BLaER1 (cell line): ENCODE results near the gene HAPLN3.
A peak's percentile ranks its signal among the peaks of the same experiment; 100 is the strongest.

Source experiments
- H3K27ac ChIP-seq: shearing (Covaris generic); formaldehyde crosslinking; 2 replicates; pipeline ENCODE4 v1.8.1; 2022
- H3K27me3 ChIP-seq: shearing (Covaris generic); formaldehyde crosslinking; 2 replicates; pipeline ENCODE4 v1.8.1; 2022
- H3K36me3 ChIP-seq: shearing (Covaris generic); formaldehyde crosslinking; 2 replicates; pipeline ENCODE4 v1.8.1; 2022
- H3K4me1 ChIP-seq: shearing (Covaris generic); formaldehyde crosslinking; 2 replicates; pipeline ENCODE4 v1.8.1; 2022
- H3K4me2 ChIP-seq: shearing (Covaris generic); formaldehyde crosslinking; 2 replicates; pipeline ENCODE4 v1.8.1; 2022
- H3K4me3 ChIP-seq: shearing (Covaris generic); formaldehyde crosslinking; 2 replicates; pipeline ENCODE4 v1.8.1; 2022
- H3K9ac ChIP-seq: shearing (Covaris generic); formaldehyde crosslinking; 2 replicates; pipeline ENCODE4 v1.8.1; 2022
- H3K9me3 ChIP-seq: shearing (Covaris generic); formaldehyde crosslinking; 2 replicates; pipeline ENCODE4 v1.8.1; 2022
- H4K20me1 ChIP-seq: shearing (Covaris generic); formaldehyde crosslinking; 2 replicates; pipeline ENCODE4 v1.8.1; 2022
- Cebpa-rat ChIP-seq: shearing (Covaris generic); IDR thresholded peaks from 2 replicates; pipeline ENCODE4 v1.8.1; 2022

The HAPLN3 gene

GRCh38 chr15:88908697-88909621 is 13.6 kb upstream of the HAPLN3 start:
- no peak overlapping the region for H3K9ac ChIP-seq
- H4K20me1 ChIP-seq, result peaks cover 23% of the 10 kb centered on the region; the same call in 1 of the 2 replicates
- H3K4me2 ChIP-seq, result peak overlapping the region; percentile 99; the same call in 1 of the 2 replicates
- no peaks in the 10 kb centered on the region for H3K9me3 ChIP-seq
- no peaks in the 10 kb centered on the region for H3K27me3 ChIP-seq
- peaks cover 55% of the 10 kb centered on the region for H3K4me1 ChIP-seq
- H3K36me3 ChIP-seq, result peaks cover 58% of the 10 kb centered on the region
- TF ChIP-seq Cebpa-rat, result no peak
- no peak overlapping the region for H3K4me3 ChIP-seq
- 0 out of 2 replicates have a peak overlapping the region, but pooled peaks have one; percentile 35 for H3K27ac ChIP-seq

GRCh38 chr15:88908123-88908522 is 12.8 kb upstream of the HAPLN3 start:
- Histone ChIP-seq H3K9me3 (no peaks in the 10 kb centered on the region), H3K27me3 (no peaks in the 10 kb centered on the region), H3K9ac (no peak overlapping the region), H4K20me1 (peaks cover 23% of the 10 kb centered on the region; the same call in 1 of the 2 replicates), H3K36me3 (peaks cover 66% of the 10 kb centered on the region), H3K4me2 (no peak overlapping the region), H3K4me3 (no peak overlapping the region), H3K4me1 (peaks cover 50% of the 10 kb centered on the region), H3K27ac (no peak overlapping the region; the same call in 1 of the 2 replicates)
- TF ChIP-seq Cebpa-rat, result no peak

- H3K4me2 ChIP-seq, result no peak overlapping the region
- no peaks in the 10 kb centered on the region for H3K27me3 ChIP-seq
- H3K4me3 ChIP-seq, result no peak overlapping the region
- no peak overlapping the region for H3K27ac ChIP-seq
- no peak for TF ChIP-seq Cebpa-rat
- H4K20me1 ChIP-seq, result peaks cover 23% of the 10 kb centered on the region; the same call in 1 of the 2 replicates
- H3K9me3 ChIP-seq, result no peaks in the 10 kb centered on the region
- H3K36me3 ChIP-seq, result peaks cover 76% of the 10 kb centered on the region
- H3K9ac ChIP-seq, result no peak overlapping the region
- H3K4me1 ChIP-seq, result peaks cover 44% of the 10 kb centered on the region
Observed at GRCh38 chr15:88907111-88907510, 11.8 kb upstream of the HAPLN3 start.

DNA sequence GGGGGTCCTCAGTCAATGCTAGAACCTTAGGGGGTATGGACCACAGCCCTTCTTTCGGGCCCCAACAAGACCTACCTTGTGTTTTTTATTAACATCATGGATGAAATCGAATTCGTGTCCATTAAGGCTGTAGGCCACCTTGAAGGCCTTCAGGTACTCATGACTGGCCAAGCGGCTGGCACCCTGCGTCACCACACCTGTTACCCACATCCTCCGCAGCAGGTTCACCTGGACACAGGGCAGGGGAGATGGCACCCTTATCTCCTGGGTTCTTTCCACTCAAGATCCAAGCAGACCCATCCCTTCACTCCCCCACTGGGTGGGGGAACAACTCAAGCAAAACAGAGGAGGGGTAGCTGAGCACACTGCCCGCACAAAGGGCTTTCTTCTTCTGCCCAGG is 11.2 kb upstream of the HAPLN3 start:
- Histone ChIP-seq H3K4me3 (no peak overlapping the region), H4K20me1 (peaks cover 23% of the 10 kb centered on the region; the same call in 1 of the 2 replicates)

DNA sequence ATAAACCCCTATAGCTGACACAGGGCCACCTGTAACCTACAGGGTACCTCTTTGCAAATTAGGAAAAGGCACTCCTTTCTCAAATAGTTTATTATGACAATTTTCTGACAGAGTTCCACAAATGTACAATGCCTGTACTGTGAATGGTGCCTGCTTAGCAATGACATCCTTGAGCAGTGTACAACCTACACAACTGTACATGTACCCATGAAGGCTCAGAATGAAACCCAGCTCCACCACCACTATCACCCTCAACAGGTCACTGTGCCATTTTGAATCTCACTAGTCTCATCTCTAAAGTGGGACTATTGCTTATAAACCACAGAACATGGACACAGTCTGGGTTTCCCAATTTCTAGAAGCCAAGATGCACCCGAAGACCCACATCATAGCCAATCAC is 10.8 kb upstream of the HAPLN3 start:
- H3K27me3 ChIP-seq, result no peaks in the 10 kb centered on the region
- H3K27ac ChIP-seq, result no peak overlapping the region
- H3K4me1 ChIP-seq, result peaks cover 34% of the 10 kb centered on the region
- H3K9me3 ChIP-seq, result no peaks in the 10 kb centered on the region
- peaks cover 23% of the 10 kb centered on the region; the same call in 1 of the 2 replicates for H4K20me1 ChIP-seq
- no peak overlapping the region for H3K4me2 ChIP-seq
- peaks cover 86% of the 10 kb centered on the region for H3K36me3 ChIP-seq
- H3K9ac ChIP-seq, result no peak overlapping the region
- no peak overlapping the region for H3K4me3 ChIP-seq
- no peak for TF ChIP-seq Cebpa-rat

More for the DNA sequence above, 11.2 kb upstream of the HAPLN3 start:
- Histone ChIP-seq H3K27me3 (no peaks in the 10 kb centered on the region), H3K27ac (no peak overlapping the region), H3K9ac (no peak overlapping the region), H3K4me2 (no peak overlapping the region), H3K4me1 (peaks cover 38% of the 10 kb centered on the region), H3K9me3 (no peaks in the 10 kb centered on the region), H3K36me3 (peaks cover 82% of the 10 kb centered on the region)
- no peak for TF ChIP-seq Cebpa-rat

DNA sequence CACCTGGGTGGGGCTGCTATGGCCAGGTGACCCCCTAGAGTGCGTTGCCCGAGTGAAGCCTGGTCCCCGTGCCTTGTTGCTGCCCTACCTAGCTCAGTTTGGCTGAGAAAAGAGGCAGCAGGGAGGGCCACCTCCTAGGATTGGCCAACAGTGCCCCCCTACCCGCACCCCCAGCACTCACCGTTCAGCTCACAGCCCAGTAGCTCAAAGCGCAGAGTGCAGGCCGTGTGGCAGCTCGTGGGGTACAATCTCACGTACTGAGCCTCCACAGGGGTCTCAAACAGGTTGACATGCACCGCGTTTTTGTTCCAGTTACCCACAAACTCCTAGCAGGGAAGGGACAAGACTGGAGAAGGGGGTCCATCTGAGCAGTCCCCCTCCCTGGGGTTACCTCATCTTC is 10.2 kb upstream of the HAPLN3 start:
- no peak overlapping the region for H3K9ac ChIP-seq
- H3K27ac ChIP-seq, result no peak overlapping the region
- no peak overlapping the region for H3K4me2 ChIP-seq
- H3K9me3 ChIP-seq, result no peaks in the 10 kb centered on the region
- no peak overlapping the region for H3K4me3 ChIP-seq
- H3K27me3 ChIP-seq, result no peaks in the 10 kb centered on the region
- H3K36me3 ChIP-seq, result peaks cover 91% of the 10 kb centered on the region
- H3K4me1 ChIP-seq, result peaks cover 29% of the 10 kb centered on the region
- H4K20me1 ChIP-seq, result peaks cover 23% of the 10 kb centered on the region; the same call in 1 of the 2 replicates
- TF ChIP-seq Cebpa-rat, result no peak

DNA sequence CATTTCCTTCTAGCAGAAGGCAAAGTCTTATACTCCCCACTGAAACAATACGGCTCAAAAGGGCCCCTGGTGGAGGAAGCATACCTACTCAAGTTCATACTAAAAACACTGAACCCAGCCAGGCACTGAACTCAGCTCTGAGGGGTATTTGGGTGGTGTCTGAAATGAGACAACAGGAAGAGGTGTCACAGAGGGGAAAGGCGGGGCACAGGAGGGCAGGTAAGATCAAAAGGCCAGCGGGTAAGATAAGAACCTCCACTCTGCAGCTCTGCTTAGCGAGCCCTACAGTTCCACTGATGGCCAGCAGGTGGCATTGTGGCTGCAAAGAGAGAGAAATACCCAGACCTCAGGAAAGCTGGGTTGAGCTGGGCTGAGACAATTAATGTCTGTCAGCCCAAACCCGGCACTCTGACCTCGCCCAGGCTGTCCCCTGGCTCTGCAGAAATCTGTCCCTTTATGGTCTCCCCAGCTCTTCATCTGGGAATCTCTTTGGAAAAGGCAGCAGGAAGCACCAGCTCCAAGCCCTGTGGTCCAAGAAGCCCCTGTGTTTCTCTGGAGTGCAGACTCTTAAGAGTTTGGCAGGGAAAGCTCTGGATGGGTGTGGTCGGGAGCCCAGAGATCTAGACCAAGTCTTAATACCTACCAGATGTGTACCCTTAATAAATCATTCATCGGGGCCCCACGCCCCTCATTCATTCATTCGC is 9.4 kb upstream of the HAPLN3 start:
- H3K36me3 ChIP-seq, result peaks cover 92% of the 10 kb centered on the region
- TF ChIP-seq Cebpa-rat, result no peak
- no peak overlapping the region for H3K27ac ChIP-seq
- H3K9me3 ChIP-seq, result no peaks in the 10 kb centered on the region
- H3K4me2 ChIP-seq, result peak overlapping the region; percentile 13; the same call in 1 of the 2 replicates
- no peak overlapping the region for H3K9ac ChIP-seq
- no peak overlapping the region for H3K4me3 ChIP-seq
- peaks cover 21% of the 10 kb centered on the region for H3K4me1 ChIP-seq
- no peaks in the 10 kb centered on the region for H3K27me3 ChIP-seq
- H4K20me1 ChIP-seq, result peaks cover 23% of the 10 kb centered on the region; the same call in 1 of the 2 replicates

- no peaks in the 10 kb centered on the region for H3K27me3 ChIP-seq
- no peak for TF ChIP-seq Cebpa-rat
- H3K36me3 ChIP-seq, result peaks cover 92% of the 10 kb centered on the region
- H3K4me3 ChIP-seq, result no peak overlapping the region
- peaks cover 15% of the 10 kb centered on the region for H3K4me1 ChIP-seq
- H3K4me2 ChIP-seq, result no peak overlapping the region
- H3K27ac ChIP-seq, result no peak overlapping the region
- H3K9ac ChIP-seq, result no peak overlapping the region
- no peaks in the 10 kb centered on the region for H3K9me3 ChIP-seq
- H4K20me1 ChIP-seq, result peaks cover 23% of the 10 kb centered on the region; the same call in 1 of the 2 replicates
Observed at GRCh38 chr15:88904257-88904623, 8.9 kb upstream of the HAPLN3 start.

DNA sequence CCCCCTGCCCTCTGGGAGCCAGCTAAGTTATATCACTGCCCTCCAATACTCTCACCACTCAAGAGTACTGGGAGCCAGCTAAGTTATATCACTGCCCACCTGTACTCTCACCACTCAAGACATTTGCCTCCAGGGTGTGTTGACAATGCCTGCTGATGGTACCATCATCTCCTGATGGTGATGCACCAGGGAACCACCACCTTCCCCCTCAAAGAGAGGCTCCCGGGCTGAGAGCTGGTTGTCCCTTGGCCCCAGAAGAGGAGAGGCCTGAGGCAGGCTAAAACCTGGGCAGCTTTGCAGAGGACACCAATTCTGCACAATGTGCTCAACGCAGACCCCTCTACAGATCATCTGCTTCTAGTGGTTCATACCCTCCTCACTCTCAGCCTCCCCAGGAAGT is 7.5 kb upstream of the HAPLN3 start:
- no peaks in the 10 kb centered on the region for H3K27me3 ChIP-seq
- H3K27ac ChIP-seq, result no peak overlapping the region
- peaks cover 79% of the 10 kb centered on the region for H3K36me3 ChIP-seq
- H3K9me3 ChIP-seq, result no peaks in the 10 kb centered on the region
- H4K20me1 ChIP-seq, result peaks cover 17% of the 10 kb centered on the region; the same call in 1 of the 2 replicates
- no peak for TF ChIP-seq Cebpa-rat
- no peak overlapping the region for H3K4me3 ChIP-seq
- H3K4me1 ChIP-seq, result peaks cover 4% of the 10 kb centered on the region
- no peak overlapping the region for H3K9ac ChIP-seq
- no peak overlapping the region for H3K4me2 ChIP-seq
